HUES48 (cell line): ENCODE measurements around the gene NLRP4.

Source experiments
- H3K27ac ChIP-seq: one replicate; pipeline ENCODE4 v1.7.0; 2013; ENCODE audit warnings: low read depth, low read length, inconsistent platforms
- H3K27me3 ChIP-seq: 2 replicates; pipeline ENCODE4 v1.6.1; 2013; ENCODE audit warnings: mild to moderate bottlenecking, low read length; ENCODE audit not compliant: control insufficient read depth, insufficient read depth
- H3K36me3 ChIP-seq: 2 replicates; pipeline ENCODE4 v1.6.1; 2013; ENCODE audit warnings: low read length; ENCODE audit not compliant: control insufficient read depth, insufficient read depth
- H3K4me1 ChIP-seq: 2 replicates; pipeline ENCODE4 v1.6.1; 2013; ENCODE audit warnings: mild to moderate bottlenecking, low read length; ENCODE audit not compliant: control insufficient read depth, insufficient read depth
- H3K4me3 ChIP-seq: 2 replicates; pipeline ENCODE4 v1.5.1; 2013; ENCODE audit warnings: mild to moderate bottlenecking, low read depth, low read length
- H3K9ac ChIP-seq: 2 replicates; pipeline ENCODE4 v1.6.1; 2013; ENCODE audit warnings: mild to moderate bottlenecking, low read depth, low read length, moderate library complexity
- H3K9me3 ChIP-seq: 2 replicates; pipeline ENCODE4 v1.6.1; 2013; ENCODE audit warnings: low read length; ENCODE audit not compliant: control insufficient read depth, insufficient read depth

Gene NLRP4

GRCh38 chr19:55831846-55832245, 4.5 kb upstream of the NLRP4 start, which contains the start of gene NLRP11:
TSS of gene NLRP11 (minus strand) at chr19:55831999. CDS start at chr19:55818174, 13,825 bp downstream.
- Histone ChIP-seq H3K27me3 (no peaks in the 10 kb centered on the region), H3K9me3 (peaks cover 75% of the 10 kb centered on the region)

GRCh38 chr19:55832676-55833075, 3.7 kb upstream of the NLRP4 start:
- H3K9me3 ChIP-seq = peaks cover 84% of the 10 kb centered on the region
- H3K27ac ChIP-seq = no peak overlapping the region
- no peaks in the 10 kb centered on the region for H3K4me1 ChIP-seq
- no peaks in the 10 kb centered on the region for H3K36me3 ChIP-seq
- H3K9ac ChIP-seq = no peak overlapping the region
- H3K27me3 ChIP-seq = no peaks in the 10 kb centered on the region
- no peak overlapping the region for H3K4me3 ChIP-seq

More at GRCh38 chr19:55831846-55832245, 4.5 kb upstream of the NLRP4 start, which contains the start of gene NLRP11:
- H3K36me3 ChIP-seq = no peaks in the 10 kb centered on the region
- H3K4me3 ChIP-seq = no peak within 1 kb of the TSS
- no peak within 1 kb of the TSS for H3K9ac ChIP-seq
- no peaks in the 10 kb centered on the region for H3K4me1 ChIP-seq
- no peak within 1 kb of the TSS for H3K27ac ChIP-seq

- Histone ChIP-seq H3K36me3 (no peaks in the 10 kb centered on the region), H3K9me3 (peaks cover 74% of the 10 kb centered on the region), H3K9ac (no peak overlapping the region), H3K4me3 (no peak overlapping the region), H3K27ac (no peak overlapping the region), H3K27me3 (no peaks in the 10 kb centered on the region), H3K4me1 (no peaks in the 10 kb centered on the region)
Measured at GRCh38 chr19:55838251-55838650, 1.9 kb downstream of the NLRP4 start.

- Histone ChIP-seq H3K4me1 (no peaks in the 10 kb centered on the region), H3K27me3 (no peaks in the 10 kb centered on the region), H3K4me3 (no peak overlapping the region), H3K36me3 (no peaks in the 10 kb centered on the region), H3K9ac (no peak overlapping the region), H3K27ac (no peak overlapping the region), H3K9me3 (peaks cover 72% of the 10 kb centered on the region)
Measured at GRCh38 chr19:55838906-55839305, 2.6 kb downstream of the NLRP4 start.

GRCh38 chr19:55855160-55855559, 18.8 kb downstream of the NLRP4 start:
- no peaks in the 10 kb centered on the region for H3K27me3 ChIP-seq
- no peak overlapping the region for H3K9ac ChIP-seq
- H3K9me3 ChIP-seq = peaks cover 78% of the 10 kb centered on the region
- no peak overlapping the region for H3K4me3 ChIP-seq
- no peaks in the 10 kb centered on the region for H3K4me1 ChIP-seq
- no peak overlapping the region for H3K27ac ChIP-seq
- H3K36me3 ChIP-seq = no peaks in the 10 kb centered on the region

- Histone ChIP-seq H3K4me3 (no peak overlapping the region), H3K9me3 (peaks cover 89% of the 10 kb centered on the region), H3K9ac (no peak overlapping the region), H3K4me1 (no peaks in the 10 kb centered on the region), H3K27me3 (no peaks in the 10 kb centered on the region), H3K36me3 (no peaks in the 10 kb centered on the region), H3K27ac (no peak overlapping the region)
Measured at GRCh38 chr19:55857149-55857548, 20.8 kb downstream of the NLRP4 start.

- Histone ChIP-seq H3K27me3 (no peaks in the 10 kb centered on the region), H3K9ac (no peak overlapping the region), H3K4me3 (no peak overlapping the region), H3K36me3 (no peaks in the 10 kb centered on the region), H3K27ac (no peak overlapping the region), H3K4me1 (no peaks in the 10 kb centered on the region), H3K9me3 (peaks cover 87% of the 10 kb centered on the region)
Measured at GRCh38 chr19:55857974-55858373, 21.6 kb downstream of the NLRP4 start.

- H3K4me3 ChIP-seq = no peak overlapping the region
- H3K4me1 ChIP-seq = no peaks in the 10 kb centered on the region
- no peak overlapping the region for H3K27ac ChIP-seq
- peaks cover 87% of the 10 kb centered on the region for H3K9me3 ChIP-seq
- H3K27me3 ChIP-seq = no peaks in the 10 kb centered on the region
- no peak overlapping the region for H3K9ac ChIP-seq
- no peaks in the 10 kb centered on the region for H3K36me3 ChIP-seq
Measured at GRCh38 chr19:55858401-55858800, 22.1 kb downstream of the NLRP4 start.

GRCh38 chr19:55858969-55859368, 22.6 kb downstream of the NLRP4 start:
- Histone ChIP-seq H3K9ac (no peak overlapping the region), H3K36me3 (no peaks in the 10 kb centered on the region), H3K27me3 (no peaks in the 10 kb centered on the region), H3K4me1 (no peaks in the 10 kb centered on the region), H3K4me3 (no peak overlapping the region), H3K27ac (no peak overlapping the region), H3K9me3 (peaks cover 88% of the 10 kb centered on the region)

GRCh38 chr19:55866521-55866920, 30.2 kb downstream of the NLRP4 start:
- Histone ChIP-seq H3K4me3 (no peak overlapping the region), H3K9me3 (peaks cover 91% of the 10 kb centered on the region), H3K27me3 (no peaks in the 10 kb centered on the region), H3K9ac (no peak overlapping the region), H3K4me1 (no peaks in the 10 kb centered on the region), H3K36me3 (no peaks in the 10 kb centered on the region), H3K27ac (no peak overlapping the region)

GRCh38 chr19:55867101-55867500, 30.8 kb downstream of the NLRP4 start:
- Histone ChIP-seq H3K9me3 (peaks cover 90% of the 10 kb centered on the region), H3K9ac (no peak overlapping the region), H3K27ac (no peak overlapping the region), H3K36me3 (no peaks in the 10 kb centered on the region), H3K27me3 (no peaks in the 10 kb centered on the region), H3K4me1 (no peaks in the 10 kb centered on the region), H3K4me3 (no peak overlapping the region)

GRCh38 chr19:55870736-55871135, 34.4 kb downstream of the NLRP4 start:
- Histone ChIP-seq H3K9me3 (peaks cover 95% of the 10 kb centered on the region), H3K36me3 (no peaks in the 10 kb centered on the region), H3K4me1 (no peaks in the 10 kb centered on the region), H3K27me3 (no peaks in the 10 kb centered on the region), H3K27ac (no peak overlapping the region), H3K9ac (no peak overlapping the region), H3K4me3 (no peak overlapping the region)
